Hematopoietic multipotent progenitor cell (in vitro differentiated cells): Measurements from ENCODE around the gene SLC9A9. TPM values are rescaled to one million over a fixed set of nuclear protein-coding genes. Genes with fewer than 3 reads are reported as not detected.

Source experiments
- DNase-seq, 3 donors: peaks; one replicate each; pipeline ENCODE4 v3.0.0-alpha.2; 2011 to 2015; ENCODE audit warnings: low read depth in 2 of 3, low spot score in 2 of 3
- total RNA-seq: library from RNA; depleted of rRNA; stranded (reverse); fragments of >200 nt; gene quantifications from one replicate; pipeline ENCODE4 v1.2.3, GENCODE V29; 2012

The SLC9A9 gene
- total RNA-seq, 1 donor: 9.7 TPM

DNA sequence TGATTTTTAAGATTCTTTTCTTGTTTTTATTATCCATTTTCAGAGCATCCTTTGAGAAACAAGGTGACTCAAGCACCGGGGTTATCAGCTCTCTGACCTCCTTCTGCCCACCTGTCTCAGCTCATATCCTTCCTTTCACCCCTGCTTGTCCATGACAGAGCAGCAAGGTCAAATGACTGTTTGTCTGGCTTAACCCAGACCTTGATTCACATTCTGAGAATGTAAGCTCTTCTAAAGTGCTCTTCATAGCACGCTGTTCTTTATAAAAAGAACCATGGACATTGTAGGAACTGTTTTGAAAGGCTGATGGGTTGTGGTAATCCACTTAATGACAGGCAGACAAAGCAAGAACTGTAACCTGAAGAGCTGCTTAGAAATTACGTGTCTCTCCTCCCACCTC lies 606.2 kb downstream of the SLC9A9 start:
- no peak for DNase-seq

DNA sequence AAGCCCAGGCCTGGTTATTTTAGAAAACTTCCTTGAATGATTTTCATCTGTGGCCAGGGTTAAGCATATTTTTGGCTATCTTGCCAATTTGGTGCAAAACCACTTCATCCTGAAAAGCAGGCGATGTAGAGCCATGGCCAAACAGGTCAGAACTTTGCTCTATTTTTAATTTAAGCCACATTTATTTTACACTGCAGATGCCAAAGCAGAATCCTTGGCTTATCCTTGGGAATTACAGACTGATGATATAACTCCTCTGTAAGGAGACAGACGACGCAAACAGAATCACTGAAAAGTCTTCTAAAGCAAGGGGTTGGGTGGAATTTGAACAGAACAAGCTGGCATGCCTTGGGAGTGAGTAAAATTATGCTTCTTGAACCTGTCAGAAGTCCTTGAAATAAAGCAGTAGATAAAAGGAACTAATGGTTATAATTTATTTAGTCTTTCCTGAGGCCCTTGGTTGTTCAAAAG lies 606.8 kb downstream of the SLC9A9 start:
- no peak for DNase-seq

- DNase-seq: no peak
These were observed 607.4 kb downstream of the SLC9A9 start for GRCh38 chr3:143240886-143241285.

DNA sequence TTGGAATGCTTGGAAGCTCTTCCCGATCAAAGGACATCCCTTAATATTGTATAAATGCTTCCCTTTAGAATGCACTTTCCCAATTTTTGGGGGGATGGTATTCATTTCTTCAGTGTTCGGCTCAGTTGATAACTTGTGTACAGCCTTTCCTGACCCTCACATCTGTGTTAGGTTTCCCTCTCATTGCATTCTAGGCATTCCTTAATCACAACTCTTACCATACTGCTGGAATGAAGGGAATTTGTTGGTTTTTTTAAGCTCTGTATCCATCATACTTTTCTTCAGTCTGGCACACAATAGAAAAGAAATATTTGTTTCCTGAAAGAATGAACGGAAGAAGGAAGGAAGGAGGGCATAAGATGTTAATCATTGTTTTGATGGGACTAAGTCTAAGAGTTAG lies 609.2 kb downstream of the SLC9A9 start:
- no peak for DNase-seq

- no peak for DNase-seq
These were observed 611.1 kb downstream of the SLC9A9 start for GRCh38 chr3:143237077-143237627.

DNA sequence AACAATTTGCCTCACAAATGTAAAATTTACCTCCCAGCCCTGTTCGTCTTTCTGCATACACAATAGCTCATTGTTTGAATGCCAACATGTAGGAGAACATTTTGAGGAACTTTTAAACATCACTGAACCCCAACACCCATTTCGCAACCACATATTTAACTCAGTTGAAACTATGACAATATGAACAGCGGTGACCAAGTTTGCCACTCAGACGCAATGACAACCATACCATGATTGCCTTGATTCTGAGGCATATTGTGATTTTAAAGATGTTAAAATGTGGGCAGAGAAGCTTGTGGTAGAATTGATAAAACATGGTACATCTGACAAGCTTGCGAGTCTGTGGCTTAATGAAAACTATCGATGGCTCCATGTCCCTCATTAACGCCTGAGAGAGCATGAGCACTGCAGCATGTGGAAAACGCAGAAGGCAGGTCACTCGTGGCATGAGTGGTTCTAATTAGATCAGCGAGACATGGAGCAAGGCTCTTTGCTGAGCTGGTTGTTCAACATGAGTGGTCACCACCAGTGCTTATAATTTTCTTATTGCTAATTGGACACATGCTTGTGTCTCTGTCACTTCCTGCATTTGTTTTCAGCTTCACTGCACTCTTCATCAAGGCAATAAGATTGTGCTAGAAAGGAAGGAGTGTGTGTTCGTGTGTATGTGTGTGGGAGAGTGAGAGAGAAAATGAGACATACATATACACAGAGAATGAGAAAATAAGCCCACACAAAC lies 611.9 kb downstream of the SLC9A9 start:
- DNase-seq: no peak

GRCh38 chr3:143235614-143236204 lies 612.6 kb downstream of the SLC9A9 start:
- DNase-seq: no peak

- no peak for DNase-seq
These were observed 613.7 kb downstream of the SLC9A9 start for GRCh38 chr3:143234526-143234925.

- no peak for DNase-seq
These were observed 615.3 kb downstream of the SLC9A9 start for GRCh38 chr3:143232981-143233380.

DNA sequence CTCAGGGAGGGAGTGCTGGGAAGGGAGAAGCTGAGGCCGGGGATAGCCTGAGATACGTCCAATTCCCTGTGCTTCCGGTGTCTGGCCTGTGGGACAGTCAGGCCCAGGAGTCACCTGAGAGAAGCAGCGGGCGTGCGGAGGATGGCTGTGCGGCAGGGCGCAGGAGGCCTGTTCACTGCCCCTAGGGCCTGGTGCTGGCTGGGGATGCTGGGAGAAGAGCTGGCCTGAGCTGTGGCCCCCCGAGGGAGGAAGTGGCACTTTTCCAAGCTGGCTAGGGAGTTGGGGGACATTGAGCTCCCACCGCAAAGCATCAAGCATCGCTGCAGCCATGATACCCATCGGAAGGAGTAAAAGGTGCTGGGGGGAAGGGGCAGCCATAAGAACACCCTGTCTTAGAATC lies 619.9 kb downstream of the SLC9A9 start:
- DNase-seq: no peak

DNA sequence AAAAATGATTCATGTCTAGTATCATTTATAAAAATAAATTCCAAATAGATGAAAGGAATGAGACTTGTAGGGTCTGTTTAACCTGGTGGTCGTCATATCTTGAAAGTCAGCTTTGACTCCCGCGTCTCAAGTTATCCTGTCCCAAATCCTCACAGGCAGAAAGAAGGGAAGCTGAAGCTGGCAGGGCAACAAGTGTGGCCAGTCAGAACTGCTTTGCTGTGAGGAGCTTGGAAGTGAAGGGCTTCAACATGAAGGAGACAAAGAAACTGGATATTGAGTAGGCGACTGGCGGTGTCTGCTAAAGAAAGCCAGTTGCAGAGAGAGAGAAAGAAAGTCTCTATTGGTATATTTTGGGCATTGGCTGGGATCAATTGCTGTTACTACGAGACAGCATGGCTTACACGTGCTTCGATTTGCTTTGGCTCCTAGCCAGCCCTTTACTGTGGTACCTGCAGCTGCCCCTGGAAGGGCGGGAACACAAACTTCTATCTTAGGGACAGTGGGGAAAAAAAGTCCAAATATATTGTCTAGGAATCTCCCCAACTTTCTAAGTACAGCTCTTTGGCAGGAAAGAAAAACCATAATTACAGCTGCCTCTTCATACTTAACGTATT lies 621.5 kb downstream of the SLC9A9 start:
- DNase-seq: no peak

- no peak for DNase-seq
These were observed 623.6 kb downstream of the SLC9A9 start for GRCh38 chr3:143224716-143225115.

DNA sequence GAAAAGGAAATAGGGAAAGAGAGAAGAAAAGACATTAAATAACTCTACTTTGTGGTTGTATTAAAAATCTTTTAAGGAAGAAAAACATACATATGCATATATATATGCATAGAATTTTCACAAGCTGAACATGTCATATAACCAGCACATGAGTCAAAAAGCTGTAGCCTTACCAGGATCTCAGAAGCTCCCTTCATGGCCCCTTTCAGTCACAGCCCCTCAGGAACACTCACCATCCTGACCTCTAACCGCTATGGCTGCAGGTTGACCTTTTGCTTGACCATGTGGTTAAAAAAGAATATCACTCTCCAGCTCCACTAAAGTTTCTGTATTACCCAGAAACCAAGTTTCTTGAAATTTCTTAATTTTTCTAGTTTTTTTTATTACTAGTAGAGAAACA lies 625.3 kb downstream of the SLC9A9 start:
- no peak for DNase-seq

DNA sequence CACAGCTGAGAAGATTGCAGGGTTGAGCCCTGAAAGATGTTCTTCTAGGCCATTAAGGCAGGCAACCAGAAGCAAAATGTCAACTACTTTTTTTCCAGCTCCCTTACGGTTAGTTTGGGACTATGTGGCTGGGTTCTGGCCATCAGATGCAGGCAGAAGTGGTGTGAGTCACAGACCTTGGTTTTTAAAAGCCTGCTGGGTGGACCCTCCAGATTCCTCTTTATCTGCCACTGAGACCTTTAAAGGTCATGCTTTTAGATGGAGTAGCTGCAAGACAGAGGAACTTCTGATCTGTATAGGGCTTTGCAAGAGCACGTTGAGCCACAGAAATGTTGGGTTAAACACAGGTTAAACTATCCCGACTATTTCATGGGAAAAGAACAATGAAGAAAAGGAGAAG lies 625.8 kb downstream of the SLC9A9 start:
- no peak for DNase-seq

DNA sequence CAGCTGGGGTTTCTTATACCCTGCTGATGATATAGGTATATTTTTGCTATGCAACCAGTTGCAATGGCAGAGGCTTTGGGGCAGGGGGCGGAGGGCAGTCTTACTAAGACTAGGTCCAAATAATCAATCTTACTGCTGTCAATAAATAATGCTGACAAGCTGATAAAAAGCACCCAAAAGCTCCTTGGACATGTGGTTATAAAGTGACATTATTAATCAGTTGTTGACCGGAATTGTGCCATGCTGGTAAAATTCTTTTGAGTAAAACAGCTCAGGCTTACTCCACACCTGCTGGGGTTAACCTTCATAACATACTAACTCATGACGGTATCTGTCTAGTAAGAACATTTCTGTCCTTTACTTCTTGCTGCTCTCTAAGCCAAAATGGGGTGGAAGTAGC lies 626.8 kb downstream of the SLC9A9 start:
- DNase-seq: no peak

GRCh38 chr3:143220741-143221140 lies 627.5 kb downstream of the SLC9A9 start:
- DNase-seq: no peak

GRCh38 chr3:143218166-143218835 lies 630.0 kb downstream of the SLC9A9 start:
- DNase-seq: peak in 1 of 3 donors; percentile 2

DNA sequence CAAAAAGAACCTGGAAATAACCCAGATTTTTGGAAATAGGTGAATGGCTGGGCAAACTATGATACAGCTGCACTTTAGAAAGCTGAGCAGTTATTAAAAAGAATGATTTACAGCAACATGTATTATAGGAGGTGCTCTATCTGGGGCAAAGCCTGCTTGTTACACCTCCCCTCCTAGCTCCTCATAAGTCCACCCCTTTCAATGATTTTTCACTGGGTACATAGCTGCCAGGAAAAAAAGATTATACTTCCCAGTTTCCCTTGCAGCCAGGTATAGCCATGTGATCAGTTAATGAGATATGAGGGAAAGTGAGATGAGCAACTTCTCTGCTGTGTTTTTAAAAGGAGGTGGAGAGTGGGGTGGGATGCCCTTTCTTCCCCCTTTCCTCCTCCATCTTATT lies 631.0 kb downstream of the SLC9A9 start:
- no peak for DNase-seq

DNA sequence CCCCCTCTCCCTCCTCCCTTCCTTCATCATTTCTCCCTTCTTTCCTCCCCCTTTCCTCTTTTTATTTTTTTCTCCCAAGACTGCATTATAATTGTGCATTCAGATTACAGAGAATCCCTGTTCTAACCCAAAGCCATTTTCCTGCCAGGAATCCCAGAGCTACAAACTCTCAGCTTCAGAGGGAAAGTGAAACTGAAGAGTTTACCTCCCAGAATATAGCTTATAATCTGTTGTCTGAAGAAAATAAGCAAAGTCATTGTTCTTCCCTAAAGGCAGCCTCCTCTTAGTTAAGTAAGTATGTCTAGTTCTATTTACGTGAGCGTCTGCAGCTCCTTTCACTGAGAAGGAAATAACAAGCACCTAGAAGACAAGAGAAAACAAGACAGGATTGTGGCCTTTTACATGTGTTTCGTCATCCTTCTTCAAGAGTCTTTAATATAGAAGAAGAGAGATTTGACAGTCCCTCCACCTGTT lies 631.5 kb downstream of the SLC9A9 start:
- DNase-seq: peak in 2 of 3 donors; percentile 10 to 46
